Inflammatory macrophage treated with lipopolysaccharide for 4 hours (primary cell): ENCODE data around the gene ENTPD6.
A peak's percentile ranks its signal among the peaks of the same experiment; 100 is the strongest.

Source experiments
- DNase-seq: peaks from one replicate; pipeline ENCODE4 v3.0.0-alpha.2; 2020

Gene ENTPD6

GRCh38 chr20:25245461-25245860, 49.9 kb downstream of the ENTPD6 start:
- DNase-seq, result no peak

DNA sequence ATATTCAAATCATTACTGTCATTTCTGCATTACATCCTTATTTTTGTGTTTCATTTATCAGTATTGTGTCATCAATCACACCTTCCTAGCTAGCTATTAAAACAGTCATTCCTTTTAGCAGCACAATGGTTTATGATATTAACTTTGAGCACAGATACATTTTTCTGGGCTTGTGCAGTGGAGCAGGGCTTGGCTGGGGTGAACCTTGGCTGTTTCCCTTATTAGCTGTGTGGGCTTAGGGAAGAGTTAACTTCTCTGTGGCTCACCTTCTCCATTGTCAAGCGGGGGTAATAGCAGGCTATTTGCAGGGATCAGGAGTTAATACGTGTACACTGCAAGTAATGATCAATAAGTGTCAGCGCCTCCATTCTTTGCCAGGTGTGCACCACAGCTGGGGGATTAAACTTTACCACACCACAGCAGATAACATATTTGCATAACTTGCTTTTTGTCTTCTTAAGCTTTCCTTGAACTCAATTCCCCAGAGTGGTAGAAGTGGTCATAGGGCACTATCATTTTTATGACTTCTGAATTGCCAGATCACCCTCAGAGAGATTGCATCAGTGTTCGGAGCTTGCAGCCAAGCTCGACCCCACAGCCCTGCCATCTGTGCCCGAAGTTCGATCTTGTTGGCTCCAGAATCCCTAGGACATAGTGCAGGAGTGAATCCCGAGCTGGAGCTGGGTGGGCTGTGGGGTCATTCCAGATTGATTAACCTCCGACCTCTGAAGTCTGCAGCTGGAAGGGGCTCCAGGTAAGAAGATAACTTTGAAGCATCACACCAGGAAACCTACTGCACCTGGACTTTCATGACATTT, 50.9 kb downstream of the ENTPD6 start:
- DNase-seq, result no peak

DNA sequence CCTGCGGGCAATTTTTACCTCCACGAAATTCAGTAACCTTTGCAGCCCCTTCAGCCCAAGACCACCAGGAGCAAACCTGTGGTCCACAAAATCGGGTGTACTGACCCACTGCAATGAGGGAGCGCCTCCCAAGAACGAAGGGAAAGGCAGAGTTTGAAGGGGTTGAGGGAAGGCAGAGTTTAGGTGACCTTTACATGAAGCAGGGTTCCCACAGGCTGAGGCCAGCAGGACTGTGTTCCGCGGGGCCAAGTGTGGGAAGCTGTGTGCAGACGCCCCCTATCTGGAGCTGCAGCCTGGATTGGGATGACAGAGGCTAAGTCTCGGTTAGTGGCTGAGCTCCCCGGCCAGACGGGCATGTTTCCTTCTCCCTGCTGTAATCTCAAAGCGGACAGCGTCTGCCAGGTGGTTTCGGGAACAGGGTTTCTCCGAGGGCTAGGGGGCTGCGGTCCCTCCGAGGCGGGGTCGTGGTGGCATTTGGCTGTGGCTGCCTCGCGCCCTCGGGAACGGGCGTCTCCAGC, 51.5 kb downstream of the ENTPD6 start:
- peak; percentile 43 for DNase-seq

- DNase-seq, result no peak
Measured at GRCh38 chr20:25247518-25247955, 52.0 kb downstream of the ENTPD6 start.

- peak; percentile 89 for DNase-seq
Measured at GRCh38 chr20:25247956-25248785, 52.7 kb downstream of the ENTPD6 start, which contains the start of gene PYGB. PYGB (plus strand) TSS chr20:25248085; CDS start chr20:25248179, 94 bp downstream.

DNA sequence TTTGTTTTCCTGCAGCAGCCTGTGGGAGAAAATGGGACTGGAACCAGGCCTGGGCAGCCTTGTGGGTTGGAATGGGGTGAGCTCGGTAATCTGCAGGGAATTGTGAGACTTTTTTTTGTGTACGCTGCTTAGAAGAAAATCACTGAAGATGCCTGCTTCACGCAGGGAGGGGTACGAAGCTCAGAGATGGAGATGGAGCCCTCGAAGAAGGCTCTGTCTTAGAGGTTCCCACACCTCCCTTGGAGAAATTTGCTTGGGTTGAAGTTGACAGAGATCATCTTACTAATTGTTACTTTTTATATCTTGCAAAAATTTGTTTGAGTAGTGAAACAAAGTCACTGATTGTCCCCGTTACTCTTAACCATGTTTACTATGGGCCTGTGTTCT, 53.3 kb downstream of the ENTPD6 start:
- no peak for DNase-seq

GRCh38 chr20:25249198-25249931, 53.9 kb downstream of the ENTPD6 start:
- DNase-seq, result no peak

DNA sequence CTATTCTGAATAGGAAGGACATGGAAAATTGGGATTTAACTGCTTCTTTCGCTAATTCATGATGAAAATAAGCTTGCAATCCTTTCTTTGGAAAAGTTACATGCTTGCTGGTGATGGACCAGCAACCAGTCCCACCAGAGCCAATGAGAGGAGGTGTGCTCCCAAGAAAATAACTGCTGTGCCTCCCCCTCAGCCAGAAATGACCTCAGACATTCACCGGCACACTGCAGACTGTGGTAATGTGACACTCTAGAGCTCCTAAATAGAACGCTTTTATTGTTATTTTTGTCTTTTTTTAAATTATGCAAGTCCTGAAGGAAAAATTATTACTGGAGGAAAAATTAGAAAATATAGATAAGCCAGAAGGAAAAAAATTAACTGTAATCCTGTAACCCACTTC, 55.0 kb downstream of the ENTPD6 start:
- DNase-seq, result no peak

DNA sequence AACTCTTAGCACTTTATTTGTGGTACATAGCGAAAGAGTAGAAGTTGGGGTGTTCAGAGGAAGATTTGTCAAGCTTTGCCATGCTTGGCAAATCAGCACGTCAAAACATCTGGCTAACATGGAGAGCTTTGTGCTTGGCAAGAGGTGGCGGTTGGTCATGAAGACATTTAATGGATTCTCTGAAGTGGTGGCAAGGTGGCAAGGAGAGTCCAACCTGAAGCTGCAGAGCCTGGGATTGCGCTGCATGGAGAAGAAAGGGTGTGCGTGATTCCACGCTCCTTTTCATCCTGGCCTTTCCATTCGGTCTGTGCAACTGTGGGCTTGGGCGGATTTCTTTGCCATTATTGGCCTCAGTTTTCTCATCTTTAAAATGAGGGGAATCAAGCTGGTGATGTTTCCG, 55.5 kb downstream of the ENTPD6 start:
- DNase-seq, result no peak

DNA sequence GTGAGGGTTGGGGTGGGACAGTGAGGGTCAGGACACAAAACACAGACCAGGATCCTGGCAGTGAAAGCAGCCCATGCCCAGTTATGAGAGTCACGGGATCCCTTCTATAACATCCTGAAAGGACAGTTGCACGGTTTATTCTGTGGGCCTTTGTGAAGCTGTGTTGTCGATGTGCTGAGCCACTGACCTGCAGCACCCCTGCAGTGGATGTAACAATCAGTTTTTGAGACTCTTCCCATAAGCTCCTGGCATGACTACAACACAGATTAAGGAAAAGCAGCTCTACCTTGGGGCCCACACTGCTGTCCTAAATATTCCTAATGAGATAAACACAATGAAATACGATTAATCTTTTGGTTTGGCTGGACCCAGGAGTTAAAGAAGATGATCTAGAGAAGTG, 56.0 kb downstream of the ENTPD6 start:
- DNase-seq, result no peak

DNA sequence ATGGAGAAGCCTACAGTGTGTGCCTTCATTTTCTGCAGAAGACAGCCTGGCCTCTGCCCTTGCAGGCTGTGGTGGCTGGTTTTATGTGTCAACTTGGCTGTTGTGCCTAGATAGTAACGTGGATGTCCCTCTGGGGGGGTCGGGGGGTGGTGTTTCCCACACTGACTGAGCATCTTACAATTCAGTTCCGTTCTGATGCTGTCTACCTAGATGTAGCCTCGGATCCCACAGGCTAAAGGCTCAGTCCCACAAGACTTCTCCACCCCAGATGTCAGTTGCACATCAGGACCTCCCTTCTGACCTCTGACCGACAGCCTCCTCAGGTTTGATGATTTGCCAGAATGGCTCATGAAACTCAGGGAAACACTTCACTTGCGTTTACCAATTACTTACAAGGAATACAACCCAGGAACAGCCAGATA, 56.7 kb downstream of the ENTPD6 start:
- no peak for DNase-seq

GRCh38 chr20:25252686-25253421, 57.3 kb downstream of the ENTPD6 start:
- peak; percentile 5 for DNase-seq

DNA sequence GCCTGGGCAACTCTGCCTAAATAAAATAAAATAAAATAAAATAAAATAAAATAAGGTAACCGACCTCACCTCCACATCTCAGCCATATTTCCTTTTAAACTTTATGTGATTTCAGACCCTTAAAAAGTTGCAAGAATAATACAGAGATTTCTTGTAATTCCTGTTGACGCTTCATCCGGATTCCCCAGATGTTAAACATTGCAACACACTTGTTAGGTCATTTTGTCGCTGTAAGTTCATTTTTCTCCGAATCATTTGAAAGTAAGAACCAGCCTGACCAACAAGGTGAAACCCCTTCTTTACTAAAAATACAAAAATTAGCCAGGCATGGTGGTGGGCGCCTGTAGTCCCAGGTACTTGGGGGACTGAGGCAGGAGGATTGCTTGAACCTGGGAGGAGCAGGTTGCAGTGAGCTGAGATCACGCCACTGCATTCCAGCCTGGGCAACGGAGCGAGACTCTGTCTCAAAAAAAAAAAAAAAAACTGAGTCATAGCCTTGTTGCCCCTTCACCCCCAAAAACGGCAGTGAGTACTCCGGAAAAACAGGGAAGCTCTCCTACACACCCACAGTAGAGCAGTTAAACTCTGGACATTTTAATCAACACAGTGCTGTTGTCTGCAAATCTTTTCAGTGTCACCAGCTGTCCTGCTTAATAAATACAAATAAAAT, 58.2 kb downstream of the ENTPD6 start:
- peak; percentile 58 for DNase-seq

DNA sequence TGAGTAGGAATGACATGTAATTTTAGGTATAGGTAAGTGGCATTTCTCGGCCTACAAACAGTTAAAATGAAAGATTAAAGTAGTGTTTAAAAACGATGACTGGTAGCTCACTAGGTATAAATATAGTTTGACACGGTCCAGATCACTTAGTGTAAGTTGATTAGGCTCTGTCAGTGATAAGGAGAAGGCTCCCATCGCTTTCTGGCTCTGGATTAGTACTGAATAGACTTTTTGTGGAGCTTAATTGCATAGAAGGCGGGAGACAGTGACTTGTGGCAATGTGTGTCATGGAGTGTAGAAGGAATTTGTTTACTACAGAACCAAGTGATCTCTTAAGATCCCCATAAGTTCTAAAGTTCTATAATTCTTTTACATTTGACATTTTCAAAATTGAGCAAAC, 59.1 kb downstream of the ENTPD6 start:
- no peak for DNase-seq

DNA sequence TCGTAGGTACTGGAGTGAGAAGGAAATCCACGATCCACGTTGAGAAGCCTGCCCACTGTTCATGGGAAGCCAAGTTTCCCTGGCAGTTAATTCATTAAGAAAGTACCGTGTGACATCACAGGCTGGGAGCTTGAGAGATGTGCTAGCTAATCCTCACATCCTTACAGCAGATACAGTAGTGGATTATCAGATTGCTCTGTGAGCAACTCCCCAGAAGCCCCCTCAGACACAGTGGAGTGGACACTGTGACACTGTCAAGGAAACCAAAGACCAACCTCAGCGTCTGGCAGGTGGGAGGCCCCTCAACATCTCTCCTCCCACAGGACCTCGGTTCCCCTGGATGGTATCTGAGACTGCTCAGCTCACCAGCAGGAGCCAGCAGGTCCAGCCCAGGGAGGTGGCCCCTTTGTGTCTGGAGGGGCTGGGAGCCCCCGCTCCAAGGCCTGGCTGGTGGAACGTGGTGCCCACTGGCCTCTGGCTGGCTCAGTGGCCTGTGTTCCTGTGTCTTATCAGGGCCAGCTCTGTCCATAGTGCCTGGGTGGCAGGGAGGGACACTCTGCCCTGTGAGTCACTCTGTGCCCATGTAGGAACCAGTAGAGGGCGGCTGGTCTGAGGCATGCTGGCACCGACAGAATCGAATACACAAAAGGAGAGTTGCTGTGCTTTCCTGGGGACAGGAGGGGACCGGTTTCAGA, 59.6 kb downstream of the ENTPD6 start:
- DNase-seq, result peak; percentile 13

DNA sequence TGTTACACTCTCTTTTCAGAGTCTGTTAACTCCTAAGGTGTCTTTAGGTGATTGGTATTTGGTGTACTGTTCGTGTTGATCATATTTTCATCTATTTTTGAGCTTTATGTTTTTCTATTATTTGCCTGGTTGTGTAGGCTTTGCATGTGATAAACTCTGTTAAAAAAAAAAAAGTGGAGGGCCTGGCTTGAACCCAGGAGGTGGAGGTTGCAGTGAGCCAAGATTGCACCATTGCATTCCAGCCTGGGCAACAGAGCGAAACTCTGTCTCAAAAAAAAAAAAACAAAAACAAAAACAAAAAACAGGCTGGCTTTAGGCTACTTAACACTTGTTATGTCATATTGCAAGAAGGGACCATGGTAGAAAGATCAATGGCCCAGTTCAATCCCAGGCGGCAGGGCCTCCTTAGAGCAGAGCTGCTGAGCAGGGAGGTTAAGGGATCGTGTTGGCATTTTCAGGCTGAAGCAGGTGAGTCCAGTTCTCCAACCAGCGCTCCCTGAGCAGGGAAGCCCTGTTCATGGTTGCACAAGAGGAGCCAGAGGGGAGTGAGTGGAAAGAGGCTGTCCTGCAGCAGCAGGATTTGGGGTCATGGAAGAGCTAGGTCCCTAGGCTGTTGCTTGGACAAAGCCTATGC, 60.8 kb downstream of the ENTPD6 start:
- DNase-seq, result no peak

DNA sequence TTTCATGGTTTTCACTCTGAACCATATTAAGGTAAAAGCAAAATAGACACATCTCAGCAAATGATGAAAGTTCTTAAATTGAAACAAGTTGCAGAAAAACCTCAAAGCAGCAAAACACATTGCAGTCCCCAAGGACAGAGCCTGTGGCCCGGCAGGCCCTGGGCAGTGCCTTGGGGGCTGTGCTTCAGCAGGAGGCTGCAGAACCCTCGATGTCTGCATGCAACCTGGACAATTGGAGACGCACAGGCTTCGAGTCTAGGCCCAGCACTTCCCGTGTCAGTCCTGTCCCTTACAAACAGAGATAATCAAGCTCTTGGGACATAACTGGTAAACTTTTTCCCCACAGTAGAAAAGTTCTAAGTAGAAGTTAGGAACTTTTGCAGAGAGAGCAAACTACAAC, 61.6 kb downstream of the ENTPD6 start:
- DNase-seq, result no peak

GRCh38 chr20:25257756-25258475, 62.4 kb downstream of the ENTPD6 start:
- DNase-seq, result no peak

DNA sequence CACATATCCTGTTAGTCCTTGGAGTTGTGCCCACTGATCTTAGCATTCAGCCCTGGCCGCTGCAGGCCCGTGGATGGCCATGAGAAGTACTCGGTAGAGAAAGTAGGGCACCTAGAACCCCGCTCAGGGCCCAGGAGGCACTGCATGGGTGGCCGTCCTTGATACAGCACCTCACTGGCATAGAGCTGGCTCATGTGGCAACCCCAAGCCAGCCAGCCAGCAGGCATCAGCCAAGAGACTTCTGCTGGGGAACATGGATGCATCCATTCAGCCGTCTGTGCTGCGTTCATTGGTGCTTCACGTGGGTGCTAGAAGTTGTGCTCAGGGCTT, 62.9 kb downstream of the ENTPD6 start:
- no peak for DNase-seq

DNA sequence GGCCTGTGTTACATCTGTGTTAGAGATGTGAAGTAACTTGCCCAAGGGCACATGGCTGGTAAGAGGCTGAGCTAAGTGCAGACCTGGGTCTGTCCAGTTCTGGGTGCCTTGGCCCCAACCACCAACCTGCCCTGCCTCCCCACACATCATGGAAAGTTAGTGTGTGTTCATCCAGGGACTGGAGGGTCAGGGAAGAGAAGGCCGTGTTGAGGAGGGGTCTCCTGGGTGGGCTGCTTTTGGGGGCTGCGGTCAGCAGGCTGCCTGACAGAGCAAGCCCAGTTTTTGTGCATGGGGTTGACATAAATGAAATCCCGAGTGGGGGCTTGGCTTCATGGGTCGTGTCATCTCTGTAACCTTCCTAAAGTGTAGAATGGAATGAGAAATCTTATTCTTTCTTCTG, 63.3 kb downstream of the ENTPD6 start:
- no peak for DNase-seq
